ENCODE results near the gene RASSF3. TPM values are rescaled to one million over a fixed set of nuclear protein-coding genes. Genes with fewer than 3 reads are reported as not detected.

RASSF3 gene
- total RNA-seq, 2 experiments from 2014 or later, result 118 to 127 TPM

DNA sequence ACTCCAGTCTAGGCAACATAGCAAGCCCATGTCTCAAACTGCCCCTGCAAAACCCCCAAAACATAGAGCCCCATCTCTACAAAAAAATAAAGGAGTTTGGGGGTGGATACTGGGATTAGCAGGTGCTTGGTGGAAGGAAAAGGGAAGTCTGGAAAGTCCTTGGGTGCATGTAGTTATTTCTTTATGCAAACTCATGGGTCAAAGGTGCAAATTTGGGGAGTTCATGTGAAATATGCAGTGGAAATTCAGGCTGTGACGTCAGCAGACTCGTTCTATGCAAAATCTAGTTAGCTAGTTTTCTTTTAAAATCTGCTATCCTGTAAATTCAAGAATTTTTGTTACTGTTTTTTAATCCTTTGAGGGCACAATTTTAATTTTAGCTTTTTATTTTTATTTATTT, 97.6 kb downstream of the RASSF3 start:
- peaks cover 5% of the 10 kb centered on the region for H3K36me3 ChIP-seq (ENCODE audit: insufficient read depth, low read length)
- H3K9me3 ChIP-seq (ENCODE audit: control insufficient read depth in 1 of 2, insufficient read depth in 1 of 2, low read length in 2 of 2), result no peaks in the 10 kb centered on the region
- no peak overlapping the region for H3K27ac Mint-ChIP-seq
- H3K4me3 Mint-ChIP-seq, result no peak overlapping the region
- no peak for ATAC-seq (ENCODE audit: poor library complexity)
- CTCF ChIA-PET, result interaction anchor here (2.1 kb wide), 1 partner anchor 10 kb away, joined by 12 read pairs; no protein-coding TSS in a partner anchor
- H3K27ac ChIP-seq (ENCODE audit: low read depth in 1 of 2, low read length in 2 of 2), result no peak overlapping the region
- H3K4me1 ChIP-seq (ENCODE audit: insufficient read depth, low read length), result no peaks in the 10 kb centered on the region
- no peak overlapping the region for H3K4me3 ChIP-seq (ENCODE audit: low read length)
- H3K27me3 Mint-ChIP-seq, result no peaks in the 10 kb centered on the region
- intact Hi-C loops (cut with DNase I, micrococcal nuclease), result no loop called here
- H3K9me3 Mint-ChIP-seq, result no peaks in the 10 kb centered on the region
- DNase-seq, result no peak
- H3K27me3 ChIP-seq (ENCODE audit: control insufficient read depth in 1 of 2, insufficient read depth in 2 of 2, low read length in 2 of 2), result no peaks in the 10 kb centered on the region
- TF ChIP-seq, protein P1, sequence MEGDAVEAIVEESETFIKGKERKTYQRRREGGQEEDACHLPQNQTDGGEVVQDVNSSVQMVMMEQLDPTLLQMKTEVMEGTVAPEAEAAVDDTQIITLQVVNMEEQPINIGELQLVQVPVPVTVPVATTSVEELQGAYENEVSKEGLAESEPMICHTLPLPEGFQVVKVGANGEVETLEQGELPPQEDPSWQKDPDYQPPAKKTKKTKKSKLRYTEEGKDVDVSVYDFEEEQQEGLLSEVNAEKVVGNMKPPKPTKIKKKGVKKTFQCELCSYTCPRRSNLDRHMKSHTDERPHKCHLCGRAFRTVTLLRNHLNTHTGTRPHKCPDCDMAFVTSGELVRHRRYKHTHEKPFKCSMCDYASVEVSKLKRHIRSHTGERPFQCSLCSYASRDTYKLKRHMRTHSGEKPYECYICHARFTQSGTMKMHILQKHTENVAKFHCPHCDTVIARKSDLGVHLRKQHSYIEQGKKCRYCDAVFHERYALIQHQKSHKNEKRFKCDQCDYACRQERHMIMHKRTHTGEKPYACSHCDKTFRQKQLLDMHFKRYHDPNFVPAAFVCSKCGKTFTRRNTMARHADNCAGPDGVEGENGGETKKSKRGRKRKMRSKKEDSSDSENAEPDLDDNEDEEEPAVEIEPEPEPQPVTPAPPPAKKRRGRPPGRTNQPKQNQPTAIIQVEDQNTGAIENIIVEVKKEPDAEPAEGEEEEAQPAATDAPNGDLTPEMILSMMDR (IDR thresholded peaks at IDR 0.05), result no peak
- H3K4me1 Mint-ChIP-seq (ENCODE audit: low read depth), result peaks cover 20% of the 10 kb centered on the region
- POLR2A ChIA-PET, result no interaction called here
- H3K36me3 Mint-ChIP-seq (ENCODE audit: low read depth), result peaks cover 45% of the 10 kb centered on the region

- H3K27ac ChIP-seq (ENCODE audit: low read depth in 1 of 2, low read length in 2 of 2), result no peak overlapping the region
- peaks cover 1% of the 10 kb centered on the region for H3K4me1 ChIP-seq (ENCODE audit: insufficient read depth, low read length)
- ATAC-seq (ENCODE audit: poor library complexity) (no peak), DNase-seq (no peak)
- H3K4me3 ChIP-seq (ENCODE audit: low read length), result no peak overlapping the region
- POLR2A ChIA-PET, result no interaction called here
- H3K27me3 ChIP-seq (ENCODE audit: control insufficient read depth in 1 of 2, insufficient read depth in 2 of 2, low read length in 2 of 2), result no peaks in the 10 kb centered on the region
- CTCF ChIA-PET, result interaction anchor here (2.5 kb wide), 1 partner anchor 160 kb away, joined by 7 read pairs; no protein-coding TSS in a partner anchor
- Mint-ChIP-seq H3K4me1 (ENCODE audit: low read depth) (peaks cover 32% of the 10 kb centered on the region), H3K4me3 (no peak overlapping the region), H3K27ac (peak overlapping the region; percentile 9), H3K36me3 (ENCODE audit: low read depth) (peaks cover 60% of the 10 kb centered on the region), H3K9me3 (no peaks in the 10 kb centered on the region), H3K27me3 (no peaks in the 10 kb centered on the region)
- H3K9me3 ChIP-seq (ENCODE audit: control insufficient read depth in 1 of 2, insufficient read depth in 1 of 2, low read length in 2 of 2), result no peaks in the 10 kb centered on the region
- TF ChIP-seq, protein P1 (IDR thresholded peaks at IDR 0.05), result no peak
- peaks cover 5% of the 10 kb centered on the region for H3K36me3 ChIP-seq (ENCODE audit: insufficient read depth, low read length)
- intact Hi-C loops (cut with DNase I, micrococcal nuclease), result no loop called here
These were observed 99.1 kb downstream of the RASSF3 start for GRCh38 chr12:64709429-64709828.

- Mint-ChIP-seq H3K4me3 (no peak overlapping the region), H3K36me3 (ENCODE audit: low read depth) (peaks cover 69% of the 10 kb centered on the region), H3K9me3 (no peaks in the 10 kb centered on the region), H3K27me3 (no peaks in the 10 kb centered on the region), H3K27ac (peak overlapping the region; percentile 35), H3K4me1 (ENCODE audit: low read depth) (peaks cover 40% of the 10 kb centered on the region)
- DNase-seq, result no peak
- POLR2A ChIA-PET, result no interaction called here
- CTCF ChIA-PET, result interaction anchor here (1.0 to 1.3 kb wide), 2 partner anchors 15 to 164 kb away, joined by 3 to 4 read pairs; no protein-coding TSS in a partner anchor
- H3K4me3 ChIP-seq (ENCODE audit: low read length), result no peak overlapping the region
- H3K36me3 ChIP-seq (ENCODE audit: insufficient read depth, low read length), result peaks cover 30% of the 10 kb centered on the region
- H3K9me3 ChIP-seq (ENCODE audit: control insufficient read depth in 1 of 2, insufficient read depth in 1 of 2, low read length in 2 of 2), result no peaks in the 10 kb centered on the region
- ATAC-seq (ENCODE audit: poor library complexity), result no peak
- no peak overlapping the region for H3K27ac ChIP-seq (ENCODE audit: low read depth in 1 of 2, low read length in 2 of 2)
- peaks cover 3% of the 10 kb centered on the region for H3K4me1 ChIP-seq (ENCODE audit: insufficient read depth, low read length)
- intact Hi-C loops (cut with DNase I, micrococcal nuclease), result no loop called here
- H3K27me3 ChIP-seq (ENCODE audit: control insufficient read depth in 1 of 2, insufficient read depth in 2 of 2, low read length in 2 of 2), result no peaks in the 10 kb centered on the region
- TF ChIP-seq, protein P1 (IDR thresholded peaks at IDR 0.05), result no peak
These were observed 103.1 kb downstream of the RASSF3 start for GRCh38 chr12:64713376-64713775.
